ENCODE data around the gene TMEM218.

DNA sequence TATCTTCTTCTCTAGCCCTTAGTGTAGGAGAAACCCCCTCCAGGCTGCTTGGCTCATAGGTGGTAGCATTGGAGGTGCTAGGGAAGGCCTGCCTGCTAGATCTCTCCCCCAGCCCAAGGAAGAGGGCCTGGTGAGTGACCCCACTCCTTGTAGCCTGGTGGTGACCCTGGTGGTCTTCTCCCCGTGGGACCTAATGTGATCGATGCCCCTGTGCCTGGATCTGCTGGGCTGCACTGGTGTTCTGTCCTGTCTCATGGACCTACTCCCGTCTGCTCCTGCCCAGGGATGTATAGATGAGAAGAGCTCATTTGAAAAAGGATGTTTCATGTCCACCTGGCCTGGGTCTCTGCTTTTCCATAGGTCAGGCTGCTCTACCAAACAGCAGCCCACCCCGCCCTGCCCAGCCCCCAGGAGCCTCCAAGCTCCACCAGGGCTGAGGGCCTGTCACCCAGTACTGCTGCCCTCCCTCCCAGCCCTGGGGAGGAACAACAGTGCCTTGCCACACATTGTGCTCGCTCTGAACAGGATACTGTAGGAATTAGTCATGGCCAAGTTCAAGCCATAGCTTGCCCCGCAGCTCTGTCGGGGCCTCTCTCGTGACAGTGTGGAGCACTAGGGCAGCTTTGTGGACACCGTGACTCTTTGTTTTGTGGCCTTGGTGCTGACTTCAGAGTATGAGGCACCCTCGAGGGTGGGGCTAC is 28.7 kb downstream of the TMEM218 start:
- TF ChIP-seq, protein P1, sequence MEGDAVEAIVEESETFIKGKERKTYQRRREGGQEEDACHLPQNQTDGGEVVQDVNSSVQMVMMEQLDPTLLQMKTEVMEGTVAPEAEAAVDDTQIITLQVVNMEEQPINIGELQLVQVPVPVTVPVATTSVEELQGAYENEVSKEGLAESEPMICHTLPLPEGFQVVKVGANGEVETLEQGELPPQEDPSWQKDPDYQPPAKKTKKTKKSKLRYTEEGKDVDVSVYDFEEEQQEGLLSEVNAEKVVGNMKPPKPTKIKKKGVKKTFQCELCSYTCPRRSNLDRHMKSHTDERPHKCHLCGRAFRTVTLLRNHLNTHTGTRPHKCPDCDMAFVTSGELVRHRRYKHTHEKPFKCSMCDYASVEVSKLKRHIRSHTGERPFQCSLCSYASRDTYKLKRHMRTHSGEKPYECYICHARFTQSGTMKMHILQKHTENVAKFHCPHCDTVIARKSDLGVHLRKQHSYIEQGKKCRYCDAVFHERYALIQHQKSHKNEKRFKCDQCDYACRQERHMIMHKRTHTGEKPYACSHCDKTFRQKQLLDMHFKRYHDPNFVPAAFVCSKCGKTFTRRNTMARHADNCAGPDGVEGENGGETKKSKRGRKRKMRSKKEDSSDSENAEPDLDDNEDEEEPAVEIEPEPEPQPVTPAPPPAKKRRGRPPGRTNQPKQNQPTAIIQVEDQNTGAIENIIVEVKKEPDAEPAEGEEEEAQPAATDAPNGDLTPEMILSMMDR (IDR thresholded peaks at IDR 0.05; ENCODE audit: insufficient read depth, low read depth, low read length), result no peak
- no peak for TF ChIP-seq EZH2 (IDR thresholded peaks at IDR 0.05; ENCODE audit: insufficient read depth, low read length)
